ENCODE data around the gene SPON1. TPM values are rescaled to one million over a fixed set of nuclear protein-coding genes. Genes with fewer than 3 reads are reported as not detected.

SPON1 gene
- polyA plus RNA-seq, 4 donors: 11.4 to 99.8 (median 22.2) TPM

GRCh38 chr11:14059491-14059890, 97.0 kb downstream of the SPON1 start:
- Histone ChIP-seq H3K4me3 (ENCODE audit: low read depth in 1 of 3, low read length in 3 of 3) (no peak overlapping the region), H3K27me3 (ENCODE audit: control insufficient read depth in 3 of 3, insufficient read depth in 3 of 3, low read length in 3 of 3) (no peaks in the 10 kb centered on the region), H3K36me3 (ENCODE audit: control insufficient read depth in 3 of 3, insufficient read depth in 2 of 3, low read depth in 1 of 3, low read length in 3 of 3) (peaks cover 0 to 3% (median 0%) of the 10 kb centered on the region in 3 donors), H3K4me1 (ENCODE audit: control insufficient read depth in 3 of 3, insufficient read depth in 2 of 3, low read depth in 1 of 3, low read length in 2 of 3) (peaks cover 0 to 7% (median 2%) of the 10 kb centered on the region in 3 donors), H3K27ac (ENCODE audit: low read depth in 1 of 3, low read length in 2 of 3) (no peak overlapping the region), H3K9me3 (ENCODE audit: control insufficient read depth in 2 of 2, insufficient read depth in 1 of 2, low read depth in 1 of 2, low read length in 1 of 2) (peaks cover 0 to 1% of the 10 kb centered on the region in 2 donors)
- no peak for FAIRE-seq
- WGBS, 3 donors: 47 to 64% (median 58%) methylated on average over 1 of the region's 1 CpG
- no peak for DNase-seq

DNA sequence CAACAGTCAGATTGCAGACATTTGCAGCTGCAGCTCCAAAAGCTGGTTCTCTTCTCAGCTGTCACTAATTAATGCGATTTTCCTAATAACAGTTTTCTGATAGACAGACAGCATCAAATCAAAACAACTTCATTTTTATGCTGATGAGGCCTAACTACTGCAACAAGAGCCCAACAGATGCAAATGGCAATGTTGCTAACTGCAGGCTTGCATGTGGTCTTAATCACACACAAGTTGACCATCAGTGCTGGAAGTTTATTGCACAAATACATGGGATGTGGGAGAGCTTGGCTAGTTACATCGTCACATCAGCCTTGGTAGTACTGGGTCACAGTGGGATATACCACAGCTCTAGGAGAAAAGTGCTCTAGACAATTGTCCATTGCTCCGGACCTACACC, 99.2 kb downstream of the SPON1 start:
- no peaks in the 10 kb centered on the region for H3K27me3 ChIP-seq (ENCODE audit: control insufficient read depth in 3 of 3, insufficient read depth in 3 of 3, low read length in 3 of 3)
- no peak for FAIRE-seq
- peaks cover 0 to 4% (median 0%) of the 10 kb centered on the region in 3 donors for H3K36me3 ChIP-seq (ENCODE audit: control insufficient read depth in 3 of 3, insufficient read depth in 2 of 3, low read depth in 1 of 3, low read length in 3 of 3)
- H3K4me1 ChIP-seq (ENCODE audit: control insufficient read depth in 3 of 3, insufficient read depth in 2 of 3, low read depth in 1 of 3, low read length in 2 of 3): no peaks in the 10 kb centered on the region
- no peak for DNase-seq
- WGBS, 3 donors: 86 to 97% (median 94%) methylated on average over 3 of the region's 3 CpGs
- H3K4me3 ChIP-seq (ENCODE audit: low read depth in 1 of 3, low read length in 3 of 3): no peak overlapping the region
- no peak overlapping the region for H3K27ac ChIP-seq (ENCODE audit: low read depth in 1 of 3, low read length in 2 of 3)
- H3K9me3 ChIP-seq (ENCODE audit: control insufficient read depth in 2 of 2, insufficient read depth in 1 of 2, low read depth in 1 of 2, low read length in 1 of 2): no peaks in the 10 kb centered on the region

DNA sequence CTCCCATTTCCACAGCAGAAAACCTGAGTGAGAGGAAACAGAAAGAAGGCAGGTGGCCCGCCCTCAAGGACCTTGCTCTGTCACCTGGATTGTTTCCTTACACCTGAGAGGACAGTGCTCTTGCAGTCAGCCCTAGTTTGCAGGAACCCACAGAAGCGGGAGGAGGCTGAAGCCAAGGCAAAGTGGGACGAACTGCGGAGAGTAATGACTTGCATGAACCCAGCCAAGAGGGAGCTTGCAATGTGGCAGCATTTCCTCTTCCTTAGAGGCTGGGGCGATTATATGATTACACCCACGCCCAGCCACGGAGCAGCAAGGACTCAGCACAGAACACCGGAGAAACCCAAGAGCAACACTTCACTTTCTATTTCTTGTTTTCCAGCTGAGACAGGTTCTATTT, 102.6 kb downstream of the SPON1 start:
- Histone ChIP-seq H3K4me1 (ENCODE audit: control insufficient read depth in 3 of 3, insufficient read depth in 2 of 3, low read depth in 1 of 3, low read length in 2 of 3) (no peaks in the 10 kb centered on the region), H3K27ac (ENCODE audit: low read depth in 1 of 3, low read length in 2 of 3) (peak overlapping the region; percentile 4 to 52 (median 18)), H3K27me3 (ENCODE audit: control insufficient read depth in 3 of 3, insufficient read depth in 3 of 3, low read length in 3 of 3) (no peaks in the 10 kb centered on the region), H3K9me3 (ENCODE audit: control insufficient read depth in 2 of 2, insufficient read depth in 1 of 2, low read depth in 1 of 2, low read length in 1 of 2) (no peaks in the 10 kb centered on the region), H3K4me3 (ENCODE audit: low read depth in 1 of 3, low read length in 3 of 3) (peak overlapping the region in 2 of 3 donors; percentile 11 to 27), H3K36me3 (ENCODE audit: control insufficient read depth in 3 of 3, insufficient read depth in 2 of 3, low read depth in 1 of 3, low read length in 3 of 3) (peaks cover 0 to 4% (median 0%) of the 10 kb centered on the region in 3 donors)
- FAIRE-seq: no peak
- WGBS, 3 donors: 8 to 17% (median 14%) methylated on average over 8 of the region's 8 CpGs
- peak; percentile 55 to 78 for DNase-seq

DNA sequence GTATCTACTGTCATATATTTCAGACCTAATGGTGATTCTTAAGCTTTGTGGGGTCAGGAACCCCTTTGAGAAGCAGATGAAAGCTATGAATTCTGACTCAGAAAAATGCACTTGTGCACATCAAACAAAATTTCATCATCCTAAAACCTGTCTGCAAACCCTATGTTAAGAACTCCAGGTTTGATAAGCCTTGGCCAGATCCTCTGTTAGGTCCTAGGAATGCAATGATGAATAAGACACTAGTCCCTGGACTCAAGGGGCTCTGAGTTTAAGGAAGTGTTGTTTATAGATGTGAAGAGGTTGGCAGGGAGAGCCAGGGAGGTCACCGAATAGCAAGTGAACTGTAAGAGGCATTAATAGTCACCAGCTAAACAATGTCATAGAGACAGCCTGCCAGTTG, 103.2 kb downstream of the SPON1 start:
- H3K4me1 ChIP-seq (ENCODE audit: control insufficient read depth in 3 of 3, insufficient read depth in 2 of 3, low read depth in 1 of 3, low read length in 2 of 3): no peaks in the 10 kb centered on the region
- H3K9me3 ChIP-seq (ENCODE audit: control insufficient read depth in 2 of 2, insufficient read depth in 1 of 2, low read depth in 1 of 2, low read length in 1 of 2): no peaks in the 10 kb centered on the region
- 56 to 73% (median 66%) methylated on average over 1 of the region's 1 CpG for WGBS, 3 donors
- FAIRE-seq: no peak
- H3K4me3 ChIP-seq (ENCODE audit: low read depth in 1 of 3, low read length in 3 of 3): no peak overlapping the region
- H3K27me3 ChIP-seq (ENCODE audit: control insufficient read depth in 3 of 3, insufficient read depth in 3 of 3, low read length in 3 of 3): no peaks in the 10 kb centered on the region
- H3K27ac ChIP-seq (ENCODE audit: low read depth in 1 of 3, low read length in 2 of 3): no peak overlapping the region
- no peak for DNase-seq
- peaks cover 0 to 4% (median 0%) of the 10 kb centered on the region in 3 donors for H3K36me3 ChIP-seq (ENCODE audit: control insufficient read depth in 3 of 3, insufficient read depth in 2 of 3, low read depth in 1 of 3, low read length in 3 of 3)

GRCh38 chr11:14067686-14068085, 105.2 kb downstream of the SPON1 start:
- Histone ChIP-seq H3K4me3 (ENCODE audit: low read depth in 1 of 3, low read length in 3 of 3) (no peak overlapping the region), H3K36me3 (ENCODE audit: control insufficient read depth in 3 of 3, insufficient read depth in 2 of 3, low read depth in 1 of 3, low read length in 3 of 3) (peaks cover 0 to 6% (median 0%) of the 10 kb centered on the region in 3 donors), H3K27ac (ENCODE audit: low read depth in 1 of 3, low read length in 2 of 3) (no peak overlapping the region), H3K9me3 (ENCODE audit: control insufficient read depth in 2 of 2, insufficient read depth in 1 of 2, low read depth in 1 of 2, low read length in 1 of 2) (no peaks in the 10 kb centered on the region), H3K4me1 (ENCODE audit: control insufficient read depth in 3 of 3, insufficient read depth in 2 of 3, low read depth in 1 of 3, low read length in 2 of 3) (no peaks in the 10 kb centered on the region), H3K27me3 (ENCODE audit: control insufficient read depth in 3 of 3, insufficient read depth in 3 of 3, low read length in 3 of 3) (no peaks in the 10 kb centered on the region)
- FAIRE-seq (no peak), DNase-seq (no peak)
- WGBS, 3 donors: 85 to 94% (median 88%) methylated on average over 3 of the region's 3 CpGs

DNA sequence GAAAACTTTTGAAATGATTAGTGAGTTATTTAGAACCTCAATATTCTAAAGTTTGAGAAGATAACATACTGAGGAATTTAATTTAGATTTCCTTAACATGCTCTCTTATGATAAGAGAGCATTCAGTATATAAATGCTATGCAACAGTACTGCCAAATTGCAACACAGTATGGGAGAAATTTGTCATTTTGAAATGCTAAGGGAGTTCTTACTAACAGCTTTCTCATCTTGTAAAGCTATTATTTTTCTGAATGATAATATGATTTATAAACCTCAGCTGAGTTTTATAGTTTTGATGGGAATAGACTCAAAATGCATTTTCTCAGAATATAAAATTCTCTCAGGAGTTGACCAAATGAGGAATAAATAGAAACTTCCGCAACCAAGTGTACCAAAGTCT, 108.4 kb downstream of the SPON1 start:
- Histone ChIP-seq H3K9me3 (ENCODE audit: control insufficient read depth in 2 of 2, insufficient read depth in 1 of 2, low read depth in 1 of 2, low read length in 1 of 2) (no peaks in the 10 kb centered on the region), H3K27me3 (ENCODE audit: control insufficient read depth in 3 of 3, insufficient read depth in 3 of 3, low read length in 3 of 3) (no peaks in the 10 kb centered on the region), H3K27ac (ENCODE audit: low read depth in 1 of 3, low read length in 2 of 3) (no peak overlapping the region), H3K36me3 (ENCODE audit: control insufficient read depth in 3 of 3, insufficient read depth in 2 of 3, low read depth in 1 of 3, low read length in 3 of 3) (peaks cover 0 to 6% (median 0%) of the 10 kb centered on the region in 3 donors), H3K4me3 (ENCODE audit: low read depth in 1 of 3, low read length in 3 of 3) (no peak overlapping the region), H3K4me1 (ENCODE audit: control insufficient read depth in 3 of 3, insufficient read depth in 2 of 3, low read depth in 1 of 3, low read length in 2 of 3) (peaks cover 0 to 3% (median 0%) of the 10 kb centered on the region in 3 donors)
- DNase-seq: no peak
- no peak for FAIRE-seq
- 98 to 100% (median 100%) methylated on average over 1 of the region's 1 CpG for WGBS, 3 donors

- 76 to 96% (median 89%) methylated on average over 1 of the region's 1 CpG for WGBS, 3 donors
- DNase-seq: peak in 1 of 2 donors; percentile 33
- FAIRE-seq: no peak
- no peaks in the 10 kb centered on the region for H3K9me3 ChIP-seq (ENCODE audit: control insufficient read depth in 2 of 2, insufficient read depth in 1 of 2, low read depth in 1 of 2, low read length in 1 of 2)
- H3K4me3 ChIP-seq (ENCODE audit: low read depth in 1 of 3, low read length in 3 of 3): no peak overlapping the region
- no peaks in the 10 kb centered on the region for H3K27me3 ChIP-seq (ENCODE audit: control insufficient read depth in 3 of 3, insufficient read depth in 3 of 3, low read length in 3 of 3)
- H3K36me3 ChIP-seq (ENCODE audit: control insufficient read depth in 3 of 3, insufficient read depth in 2 of 3, low read depth in 1 of 3, low read length in 3 of 3): peaks cover 0 to 2% (median 0%) of the 10 kb centered on the region in 3 donors
- H3K27ac ChIP-seq (ENCODE audit: low read depth in 1 of 3, low read length in 2 of 3): peak overlapping the region in 1 of 3 donors; percentile 38
- H3K4me1 ChIP-seq (ENCODE audit: control insufficient read depth in 3 of 3, insufficient read depth in 2 of 3, low read depth in 1 of 3, low read length in 2 of 3): peaks cover 0 to 11% (median 0%) of the 10 kb centered on the region in 3 donors
Observed at GRCh38 chr11:14073849-14074476, 111.4 kb downstream of the SPON1 start.

DNA sequence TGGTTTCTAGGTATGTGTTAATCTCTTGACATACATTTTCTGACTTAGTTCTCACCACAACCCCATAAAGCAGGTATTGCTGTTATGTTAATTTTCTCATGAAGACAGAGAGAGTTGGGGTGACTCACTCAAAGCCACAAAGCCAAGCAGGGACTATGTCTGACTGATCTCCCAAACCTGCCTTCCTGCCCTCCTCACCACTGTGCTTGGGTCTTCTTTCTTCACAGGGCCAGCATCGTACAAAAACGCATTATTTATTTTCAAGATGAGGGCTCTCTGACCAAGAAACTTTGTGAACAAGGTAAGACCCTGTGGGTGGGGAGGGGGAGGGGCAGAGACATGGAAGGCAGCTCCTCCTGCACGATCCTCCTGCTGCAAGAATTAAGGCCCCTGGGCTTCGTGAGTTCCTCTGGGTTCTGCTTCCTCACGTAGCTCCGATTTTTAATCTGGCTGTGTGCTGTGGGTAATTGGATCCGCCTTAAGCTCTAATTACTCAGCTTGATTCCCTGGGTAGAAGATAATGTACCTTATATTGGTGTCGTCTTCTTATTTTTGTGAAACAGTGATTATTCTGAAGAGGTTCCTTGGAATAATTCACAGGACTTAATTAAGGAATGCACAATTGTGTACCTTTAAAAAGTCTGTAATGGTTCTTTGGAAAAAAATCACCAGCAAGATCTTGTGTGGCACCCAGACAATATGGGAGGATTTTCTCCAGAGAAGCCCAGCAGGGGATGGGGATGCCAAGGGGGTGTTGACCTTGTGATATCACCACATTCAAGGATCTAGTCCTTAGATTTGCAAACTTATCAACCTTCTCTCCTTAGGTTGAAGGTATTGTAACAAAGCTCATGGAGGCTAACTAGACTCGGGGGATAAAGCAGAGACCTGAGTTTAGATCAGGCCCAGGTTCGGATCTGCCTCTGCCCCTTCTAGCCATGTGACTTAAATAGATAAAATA, 112.9 kb downstream of the SPON1 start:
- DNase-seq: peak in 1 of 2 donors; percentile 59
- peak overlapping the region in 1 of 3 donors; percentile 30 for H3K4me3 ChIP-seq (ENCODE audit: low read depth in 1 of 3, low read length in 3 of 3)
- H3K4me1 ChIP-seq (ENCODE audit: control insufficient read depth in 3 of 3, insufficient read depth in 2 of 3, low read depth in 1 of 3, low read length in 2 of 3): peaks cover 0 to 14% (median 0%) of the 10 kb centered on the region in 3 donors
- no peaks in the 10 kb centered on the region for H3K9me3 ChIP-seq (ENCODE audit: control insufficient read depth in 2 of 2, insufficient read depth in 1 of 2, low read depth in 1 of 2, low read length in 1 of 2)
- no peak for FAIRE-seq
- WGBS, 3 donors: 70 to 80% (median 78%) methylated on average over 10 of the region's 10 CpGs
- peak overlapping the region in 2 of 3 donors; percentile 1 to 54 for H3K27ac ChIP-seq (ENCODE audit: low read depth in 1 of 3, low read length in 2 of 3)
- H3K27me3 ChIP-seq (ENCODE audit: control insufficient read depth in 3 of 3, insufficient read depth in 3 of 3, low read length in 3 of 3): no peaks in the 10 kb centered on the region
- H3K36me3 ChIP-seq (ENCODE audit: control insufficient read depth in 3 of 3, insufficient read depth in 2 of 3, low read depth in 1 of 3, low read length in 3 of 3): peaks cover 0 to 4% (median 2%) of the 10 kb centered on the region in 3 donors

All from small intestine (tissue), 7 donors.